Mucosa of descending colon (tissue), 3 donors: ENCODE data around the gene TMEM40. TPM values are rescaled to one million over a fixed set of nuclear protein-coding genes. Genes with fewer than 3 reads are reported as not detected.

ENCODE experiments used
- ATAC-seq: fragments of 200-7000 bp; cut with Tn5 transposase; one replicate; pipeline ENCODE4 v1.9.1; 2020; ENCODE audit warnings: mild to moderate bottlenecking, moderate library complexity
- DNase-seq, 3 donors: peaks; one replicate each; pipeline ENCODE4 v3.0.0-alpha.2; 2020
- H3K36me3 ChIP-seq: fragments of 200-600 bp; one replicate; pipeline ENCODE4 v1.8.0; 2021; ENCODE audit warnings: low read depth, mild to moderate bottlenecking
- H3K4me1 ChIP-seq: fragments of 200-600 bp; one replicate; pipeline ENCODE4 v1.8.0; 2021; ENCODE audit warnings: low read depth, mild to moderate bottlenecking
- H3K4me3 ChIP-seq: fragments of 200-600 bp; one replicate; pipeline ENCODE4 v1.8.0; 2021; ENCODE audit warnings: mild to moderate bottlenecking
- H3K9me3 ChIP-seq: fragments of 200-600 bp; one replicate; pipeline ENCODE4 v1.8.0; 2021; ENCODE audit warnings: mild to moderate bottlenecking
- CTCF ChIP-seq: fragments of 200-600 bp; IDR thresholded peaks from one replicate; pipeline ENCODE4 v1.8.0; 2022; ENCODE audit warnings: antibody characterized with exemption, mild to moderate bottlenecking
- intact Hi-C, 2 donors: fragments of 100-400 bp; cut with DNase I in 1 of 2; cut with micrococcal nuclease in 1 of 2; formaldehyde crosslinking; loops; one replicate each; pipeline versions ENCODE4 v1.11.0 to v1.11.1; 2022; cut with DNase I, micrococcal nuclease
- total RNA-seq, 3 donors: library from RNA; stranded (reverse); fragmentation: NEBNext Ultra II Directional in 2 of 3; extraction: Animal tissue kit (Norgen Biotek cat#: 25700) in 2 of 3; gene quantifications; one replicate each; pipeline versions ENCODE4 v1.2.1 to v1.2.4, GENCODE V29; 2021 to 2023
- donor health status: DM: no; HTN: no; CAD: no; lungs with moderate emphysema.
- donor health status: DM: no; HTN: no; CAD: no.
- donor health status: DM: no; HTN: yes; CAD: no.

Gene TMEM40
- total RNA-seq, 3 donors from 2014 or later, result not detected

- ATAC-seq (no peak), DNase-seq (no peak)
- Histone ChIP-seq H3K4me1 (no peaks in the 10 kb centered on the region), H3K36me3 (no peaks in the 10 kb centered on the region), H3K4me3 (no peak overlapping the region), H3K9me3 (no peaks in the 10 kb centered on the region)
- intact Hi-C loops, result no loop called here
- no peak for TF ChIP-seq CTCF
These were observed 14.6 kb upstream of the TMEM40 start for GRCh38 chr3:12773710-12774086.

GRCh38 chr3:12773030-12773709 lies 14.1 kb upstream of the TMEM40 start:
- intact Hi-C loops, result no loop called here
- Histone ChIP-seq H3K4me3 (no peak overlapping the region), H3K9me3 (no peaks in the 10 kb centered on the region), H3K36me3 (no peaks in the 10 kb centered on the region), H3K4me1 (no peaks in the 10 kb centered on the region)
- no peak for TF ChIP-seq CTCF
- ATAC-seq, result no peak
- no peak for DNase-seq

DNA sequence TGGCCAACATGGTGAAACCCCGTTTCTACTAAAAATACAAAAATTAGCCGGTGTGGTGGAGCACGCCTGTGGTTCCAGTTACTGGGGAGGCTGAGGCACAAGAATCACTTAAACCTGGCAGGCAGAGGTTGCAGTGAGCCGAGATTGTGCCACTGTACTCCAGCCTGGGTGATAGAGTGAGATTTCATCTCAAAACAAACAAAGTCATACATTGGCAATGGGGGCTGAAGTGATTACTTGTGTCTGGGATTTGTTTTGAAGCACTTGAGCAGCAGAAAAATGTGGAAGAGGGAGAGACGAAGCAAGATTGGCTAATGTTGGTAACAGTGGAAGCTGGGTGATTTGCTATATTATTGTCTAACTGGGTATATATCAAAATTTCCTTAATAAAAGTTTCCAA lies 13.4 kb upstream of the TMEM40 start:
- DNase-seq (no peak), ATAC-seq (no peak)
- no peaks in the 10 kb centered on the region for H3K9me3 ChIP-seq
- intact Hi-C loops, result no loop called here
- H3K4me3 ChIP-seq, result no peak overlapping the region
- no peaks in the 10 kb centered on the region for H3K4me1 ChIP-seq
- no peak for TF ChIP-seq CTCF
- no peaks in the 10 kb centered on the region for H3K36me3 ChIP-seq

DNA sequence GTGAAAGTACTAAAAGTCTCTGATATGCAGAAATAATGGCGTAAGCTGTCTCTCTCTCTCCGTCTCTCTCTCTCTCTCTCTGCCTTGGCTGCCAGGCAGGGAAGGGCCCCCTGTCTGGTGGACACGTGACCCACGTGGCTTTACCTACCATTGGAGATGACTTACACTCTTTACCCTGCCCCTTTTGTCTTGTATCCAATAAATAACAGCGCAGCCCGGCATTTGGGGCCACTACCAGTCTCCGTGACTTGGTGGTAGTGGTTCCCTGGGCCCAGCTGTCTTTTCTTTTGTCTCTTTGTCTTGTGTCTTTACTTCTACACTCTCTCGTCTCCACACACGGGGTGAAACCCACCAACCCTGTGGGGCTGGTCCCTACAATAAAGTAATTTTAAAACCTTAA lies 12.2 kb upstream of the TMEM40 start:
- Histone ChIP-seq H3K36me3 (no peaks in the 10 kb centered on the region), H3K4me1 (no peaks in the 10 kb centered on the region), H3K9me3 (no peaks in the 10 kb centered on the region), H3K4me3 (no peak overlapping the region)
- intact Hi-C loops, result no loop called here
- TF ChIP-seq CTCF, result no peak
- DNase-seq (no peak), ATAC-seq (no peak)

GRCh38 chr3:12769761-12770160 lies 10.7 kb upstream of the TMEM40 start:
- no peaks in the 10 kb centered on the region for H3K4me1 ChIP-seq
- TF ChIP-seq CTCF, result no peak
- no peak for ATAC-seq
- no peak overlapping the region for H3K4me3 ChIP-seq
- H3K36me3 ChIP-seq, result no peaks in the 10 kb centered on the region
- no peak for DNase-seq
- intact Hi-C loops, result no loop called here
- H3K9me3 ChIP-seq, result no peaks in the 10 kb centered on the region
